Measurements from ENCODE around the gene PDE11A. TPM values are rescaled to one million over a fixed set of nuclear protein-coding genes. Genes with fewer than 3 reads are reported as not detected.

The PDE11A gene
- total RNA-seq, 1 experiment from 2014 or later, result 0.13 TPM

DNA sequence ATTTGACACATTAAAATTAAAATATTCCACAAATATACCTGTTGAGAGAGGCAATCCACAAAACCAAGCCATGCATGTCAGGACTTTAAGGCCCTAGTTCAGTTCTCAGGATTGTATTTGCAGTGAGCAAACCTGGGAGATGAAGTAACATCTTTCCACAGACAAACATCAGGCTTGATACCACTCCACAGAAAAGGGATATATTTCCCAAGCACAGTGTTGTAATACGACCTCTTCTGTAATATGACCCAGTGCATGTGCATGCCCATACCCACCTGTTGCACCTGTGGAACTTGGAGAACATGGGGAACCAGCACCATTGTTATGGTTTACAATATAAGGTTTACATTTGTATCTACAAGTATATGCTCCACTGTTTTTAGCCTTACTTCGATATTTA, 184.0 kb downstream of the PDE11A start:
- H3K27me3 ChIP-seq (ENCODE audit: insufficient read depth, low read length), result no peaks in the 10 kb centered on the region; the same call in 1 of the 2 replicates
- Mint-ChIP-seq H3K36me3 (ENCODE audit: insufficient read depth in 1 of 3, low read depth in 3 of 3) (no peaks in the 10 kb centered on the region), H3K4me1 (peaks cover 22% of the 10 kb centered on the region in 2 experiments), H3K27ac (no peak overlapping the region), H3K9me3 (no peaks in the 10 kb centered on the region), H3K27me3 (ENCODE audit: low read depth) (no peaks in the 10 kb centered on the region), H3K4me3 (no peak overlapping the region)
- H4K5ac ChIP-seq (ENCODE audit: insufficient read length, low read depth, low read length), result no peak overlapping the region
- H3K4me2 ChIP-seq (ENCODE audit: insufficient read depth, insufficient read length, low read length), result no peak overlapping the region
- H3K23me2 ChIP-seq (ENCODE audit: insufficient read length, low read depth, low read length, poor library complexity, severe bottlenecking), result no peaks in the 10 kb centered on the region
- H3K23ac ChIP-seq (ENCODE audit: insufficient read length, low read depth, low read length), result no peak overlapping the region
- no peaks in the 10 kb centered on the region for H4K20me1 ChIP-seq (ENCODE audit: control insufficient read depth, insufficient read depth, insufficient read length)
- H3T11ph ChIP-seq (ENCODE audit: low read length), result no peak overlapping the region
- H2BK12ac ChIP-seq (ENCODE audit: insufficient read length, low read depth, low read length), result no peak overlapping the region
- no peak overlapping the region for H2BK120ac ChIP-seq (ENCODE audit: low read depth, low read length, poor library complexity, severe bottlenecking)
- WGBS (ENCODE audit: extremely low coverage, insufficient read length, low lambda C conversion rate), result 100% methylated on average over 1 of the region's 2 CpGs
- H3K9me3 ChIP-seq (ENCODE audit: control insufficient read depth, low read depth, low read length), result no peaks in the 10 kb centered on the region
- TF ChIP-seq, protein P1, sequence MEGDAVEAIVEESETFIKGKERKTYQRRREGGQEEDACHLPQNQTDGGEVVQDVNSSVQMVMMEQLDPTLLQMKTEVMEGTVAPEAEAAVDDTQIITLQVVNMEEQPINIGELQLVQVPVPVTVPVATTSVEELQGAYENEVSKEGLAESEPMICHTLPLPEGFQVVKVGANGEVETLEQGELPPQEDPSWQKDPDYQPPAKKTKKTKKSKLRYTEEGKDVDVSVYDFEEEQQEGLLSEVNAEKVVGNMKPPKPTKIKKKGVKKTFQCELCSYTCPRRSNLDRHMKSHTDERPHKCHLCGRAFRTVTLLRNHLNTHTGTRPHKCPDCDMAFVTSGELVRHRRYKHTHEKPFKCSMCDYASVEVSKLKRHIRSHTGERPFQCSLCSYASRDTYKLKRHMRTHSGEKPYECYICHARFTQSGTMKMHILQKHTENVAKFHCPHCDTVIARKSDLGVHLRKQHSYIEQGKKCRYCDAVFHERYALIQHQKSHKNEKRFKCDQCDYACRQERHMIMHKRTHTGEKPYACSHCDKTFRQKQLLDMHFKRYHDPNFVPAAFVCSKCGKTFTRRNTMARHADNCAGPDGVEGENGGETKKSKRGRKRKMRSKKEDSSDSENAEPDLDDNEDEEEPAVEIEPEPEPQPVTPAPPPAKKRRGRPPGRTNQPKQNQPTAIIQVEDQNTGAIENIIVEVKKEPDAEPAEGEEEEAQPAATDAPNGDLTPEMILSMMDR (conservative IDR thresholded peaks at IDR 0.05), result no peak
- H3K4me1 ChIP-seq (ENCODE audit: insufficient read depth, low read length), result peaks cover 11% of the 10 kb centered on the region
- no peak overlapping the region for H2BK20ac ChIP-seq (ENCODE audit: low read depth, low read length, poor library complexity, severe bottlenecking)
- H3K27ac ChIP-seq (ENCODE audit: insufficient read length, low read depth, low read length), result no peak overlapping the region
- H3K9ac ChIP-seq (ENCODE audit: extremely low read depth, insufficient read length, low read length), result no peak overlapping the region
- H3K18ac ChIP-seq (ENCODE audit: insufficient read length, low read depth, low read length), result no peak overlapping the region
- H2AFZ ChIP-seq (ENCODE audit: low read length), result no peak overlapping the region
- no peaks in the 10 kb centered on the region for H3K79me1 ChIP-seq (ENCODE audit: insufficient read depth, low read depth, low read length, poor library complexity, severe bottlenecking)
- no peak overlapping the region for H2AK5ac ChIP-seq (ENCODE audit: insufficient read length, low read length)
- no peak overlapping the region for H2BK5ac ChIP-seq (ENCODE audit: insufficient read length, low read length)
- no peak overlapping the region for H4K91ac ChIP-seq (ENCODE audit: insufficient read length, low read depth, low read length)
- no peak overlapping the region for H3K56ac ChIP-seq (ENCODE audit: insufficient read length, low read depth, low read length)
- DNase-seq, result no peak
- no peak overlapping the region for H3K14ac ChIP-seq (ENCODE audit: insufficient read depth, low read length)
- H3K4ac ChIP-seq (ENCODE audit: low read depth, low read length), result no peak overlapping the region
- no peak overlapping the region for H4K8ac ChIP-seq (replicated peaks; ENCODE audit: insufficient read length, low read depth, low read length)
- no peak overlapping the region for H2BK15ac ChIP-seq (ENCODE audit: low read depth, low read length)
- no peaks in the 10 kb centered on the region for H3K79me2 ChIP-seq (ENCODE audit: insufficient read depth, low read length)
